CD14-positive monocyte (primary cell): ENCODE data around the gene JUP. TPM values are rescaled to one million over a fixed set of nuclear protein-coding genes. Genes with fewer than 3 reads are reported as not detected.
A peak's percentile ranks its signal among the peaks of the same experiment; 100 is the strongest.

Experiments
- DNase-seq, 3 donors: peaks; one replicate each; pipeline ENCODE4 v3.0.0-alpha.2; 2011 to 2022
- H2AFZ ChIP-seq: 2 replicates; pipeline ENCODE4 v1.6.0; 2012; ENCODE audit warnings: mild to moderate bottlenecking, low read depth, low read length, inconsistent platforms; ENCODE audit not compliant: insufficient read depth, poor library complexity, severe bottlenecking
- H3K27ac ChIP-seq, 2 donors: 1 replicate in 1 of 2; 2 replicates in 1 of 2; pipeline ENCODE4 v1.5.1; 2012 to 2013; ENCODE audit warnings: low read length in 2 of 2, control low read depth in 1 of 2, inconsistent platforms in 1 of 2, low read depth in 1 of 2, mild to moderate bottlenecking in 1 of 2
- H3K27me3 ChIP-seq, 2 donors: one replicate each; pipeline versions ENCODE4 v1.6.0 to v1.6.1; 2011 to 2013; ENCODE audit warnings: low read length in 2 of 2; ENCODE audit not compliant: control insufficient read depth in 2 of 2, insufficient read depth in 2 of 2
- H3K36me3 ChIP-seq, 2 donors: replicated peaks in 1 of 2; 1 replicate in 1 of 2; 2 replicates in 1 of 2; pipeline versions ENCODE4 v1.5.1 to v1.6.1; 2012 to 2013; ENCODE audit warnings: low read length in 2 of 2, control low read depth in 1 of 2, inconsistent platforms in 1 of 2, mild to moderate bottlenecking in 1 of 2; ENCODE audit not compliant: insufficient read depth in 2 of 2, control insufficient read depth in 1 of 2
- H3K4me1 ChIP-seq, 2 donors: 1 replicate in 1 of 2; 2 replicates in 1 of 2; pipeline versions ENCODE4 v1.5.1 to v1.6.1; 2012 to 2013; ENCODE audit warnings: low read length in 2 of 2, control low read depth in 1 of 2, inconsistent platforms in 1 of 2, mild to moderate bottlenecking in 1 of 2, moderate library complexity in 1 of 2; ENCODE audit not compliant: insufficient read depth in 2 of 2, control insufficient read depth in 1 of 2
- H3K4me2 ChIP-seq: replicated peaks from 2 replicates; pipeline ENCODE3; 2012; ENCODE audit warnings: low read length, moderate library complexity, mild to moderate bottlenecking; ENCODE audit not compliant: poor library complexity, severe bottlenecking; ENCODE audit errors: extremely low read depth
- H3K4me3 ChIP-seq, 3 experiments: fragments of 200-600 bp in 1 of 3; sonication (generic) in 1 of 3; replicated peaks in 1 of 3; 1 replicate in 2 of 3; 2 replicates in 1 of 3; pipeline ENCODE4 v1.5.1; 2011 to 2013; ENCODE audit warnings: low read length in 3 of 3, mild to moderate bottlenecking in 3 of 3, control low read depth in 2 of 3, low read depth in 2 of 3, inconsistent platforms in 1 of 3, moderate library complexity in 1 of 3
- H3K79me2 ChIP-seq: 2 replicates; pipeline ENCODE4 v1.6.0; 2012; ENCODE audit warnings: mild to moderate bottlenecking, control low read depth, inconsistent platforms, low read length, moderate library complexity; ENCODE audit not compliant: insufficient read depth
- H3K9ac ChIP-seq: 2 replicates; pipeline ENCODE4 v1.6.0; 2017; ENCODE audit warnings: low read length, mild to moderate bottlenecking; ENCODE audit not compliant: insufficient read depth, poor library complexity, severe bottlenecking
- H3K9me3 ChIP-seq, 2 donors: replicated peaks in 1 of 2; 1 replicate in 1 of 2; 2 replicates in 1 of 2; pipeline versions ENCODE4 v1.5.1 to v1.6.1; 2012 to 2013; ENCODE audit warnings: low read length in 2 of 2, control low read depth in 1 of 2; ENCODE audit not compliant: control insufficient read depth in 1 of 2, insufficient read depth in 1 of 2
- H4K20me1 ChIP-seq: 2 replicates; pipeline ENCODE4 v1.6.0; 2012; ENCODE audit warnings: mild to moderate bottlenecking, low read length, control low read depth, moderate library complexity; ENCODE audit not compliant: insufficient read depth
- H3K27ac Mint-ChIP-seq, 7 donors: one replicate each; pipeline ENCODE4 v1.8.0; 2020; ENCODE audit warnings: mild to moderate bottlenecking in 7 of 7, mixed read lengths in 7 of 7, moderate library complexity in 6 of 7, inconsistent platforms in 2 of 7
- H3K27me3 Mint-ChIP-seq, 3 donors: one replicate each; pipeline ENCODE4 v1.8.0; 2021 to 2022; ENCODE audit warnings: low read depth in 3 of 3, mild to moderate bottlenecking in 3 of 3, mixed read lengths in 3 of 3, moderate library complexity in 3 of 3, inconsistent platforms in 1 of 3
- H3K36me3 Mint-ChIP-seq, 2 donors: one replicate each; pipeline ENCODE4 v1.8.0; 2020; ENCODE audit warnings: mixed read lengths in 2 of 2, inconsistent platforms in 1 of 2, mild to moderate bottlenecking in 1 of 2
- H3K4me1 Mint-ChIP-seq: one replicate; pipeline ENCODE4 v1.8.0; 2020; ENCODE audit warnings: mild to moderate bottlenecking, mixed read lengths
- H3K4me3 Mint-ChIP-seq, 2 donors: one replicate each; pipeline ENCODE4 v1.8.0; 2020; ENCODE audit warnings: mild to moderate bottlenecking in 2 of 2, mixed read lengths in 2 of 2, moderate library complexity in 1 of 2
- H3K9me3 Mint-ChIP-seq, 7 donors: one replicate each; pipeline ENCODE4 v1.8.0; 2020 to 2022; ENCODE audit warnings: mixed read lengths in 7 of 7, mild to moderate bottlenecking in 6 of 7, moderate library complexity in 6 of 7, inconsistent platforms in 2 of 7
- WGBS: methylation state at CpG from one replicate; pipeline ENCODE4 v1.1.5; 2013; ENCODE audit warnings: missing lambda C conversion rate; ENCODE audit not compliant: insufficient coverage; 5-methylcytosine and 5-hydroxymethylcytosine counted together
- intact Hi-C, 2 donors: fragments of 100-400 bp; cut with micrococcal nuclease; formaldehyde crosslinking; loops; one replicate each; pipeline versions ENCODE4 v1.15.0 to v1.15.1; 2023
- polyA plus RNA-seq, 3 donors: library from polyadenylated mRNA; depleted of rRNA in 1 of 3; unstranded in 2 of 3; stranded (reverse) in 1 of 3; fragments of 300-500 nt in 2 of 3; fragments of >200 nt in 1 of 3; fragmentation: Illumina TruSeq in 2 of 3; gene quantifications; 1 replicate in 2 of 3; 2 replicates in 1 of 3; pipeline ENCODE4 v1.2.3, GENCODE V29; 2012 to 2021
- TF ChIP-seq, protein P1 (sequence below): fragments of 200-600 bp; IDR thresholded peaks from one replicate; pipeline ENCODE4 v1.8.0; 2022; ENCODE audit warnings: antibody characterized with exemption, mild to moderate bottlenecking

JUP gene
- polyA plus RNA-seq, 3 donors, result 14.0 to 22.1 (median 15.4) TPM

DNA sequence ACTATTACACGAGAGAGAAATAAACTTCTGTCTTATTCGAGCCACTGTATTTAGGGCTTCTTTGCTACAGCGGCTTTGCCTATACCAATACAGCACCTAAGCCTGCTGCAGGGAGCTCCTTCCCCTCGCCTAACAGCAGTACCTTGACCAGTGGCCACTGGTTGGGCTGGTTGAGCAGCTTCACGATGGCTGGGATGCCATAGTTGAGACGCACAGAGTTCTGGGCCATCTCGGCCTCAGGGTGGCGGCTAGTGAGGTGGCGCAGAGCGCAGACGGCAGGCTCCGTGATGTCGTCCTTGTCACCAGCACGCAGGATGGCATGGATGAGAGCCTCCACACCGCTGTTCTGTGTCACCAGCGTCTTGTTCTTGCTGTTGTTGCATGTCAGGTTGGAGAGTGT lies 23.7 kb downstream of the JUP start:
- Histone ChIP-seq H3K27me3 (no peaks in the 10 kb centered on the region), H3K9ac (no peak overlapping the region), H4K20me1 (no peaks in the 10 kb centered on the region), H3K27ac (no peak overlapping the region), H3K4me2 (no peak overlapping the region), H3K36me3 (peaks cover 66 to 85% of the 10 kb centered on the region in 2 donors), H3K4me1 (no peaks in the 10 kb centered on the region), H2AFZ (no peak overlapping the region), H3K9me3 (no peaks in the 10 kb centered on the region), H3K4me3 (no peak overlapping the region), H3K79me2 (no peaks in the 10 kb centered on the region)
- TF ChIP-seq, protein P1, sequence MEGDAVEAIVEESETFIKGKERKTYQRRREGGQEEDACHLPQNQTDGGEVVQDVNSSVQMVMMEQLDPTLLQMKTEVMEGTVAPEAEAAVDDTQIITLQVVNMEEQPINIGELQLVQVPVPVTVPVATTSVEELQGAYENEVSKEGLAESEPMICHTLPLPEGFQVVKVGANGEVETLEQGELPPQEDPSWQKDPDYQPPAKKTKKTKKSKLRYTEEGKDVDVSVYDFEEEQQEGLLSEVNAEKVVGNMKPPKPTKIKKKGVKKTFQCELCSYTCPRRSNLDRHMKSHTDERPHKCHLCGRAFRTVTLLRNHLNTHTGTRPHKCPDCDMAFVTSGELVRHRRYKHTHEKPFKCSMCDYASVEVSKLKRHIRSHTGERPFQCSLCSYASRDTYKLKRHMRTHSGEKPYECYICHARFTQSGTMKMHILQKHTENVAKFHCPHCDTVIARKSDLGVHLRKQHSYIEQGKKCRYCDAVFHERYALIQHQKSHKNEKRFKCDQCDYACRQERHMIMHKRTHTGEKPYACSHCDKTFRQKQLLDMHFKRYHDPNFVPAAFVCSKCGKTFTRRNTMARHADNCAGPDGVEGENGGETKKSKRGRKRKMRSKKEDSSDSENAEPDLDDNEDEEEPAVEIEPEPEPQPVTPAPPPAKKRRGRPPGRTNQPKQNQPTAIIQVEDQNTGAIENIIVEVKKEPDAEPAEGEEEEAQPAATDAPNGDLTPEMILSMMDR, result no peak
- intact Hi-C loops, result no loop called here
- no peaks in the 10 kb centered on the region for H3K4me1 Mint-ChIP-seq
- peaks cover 0 to 3% (median 0%) of the 10 kb centered on the region in 3 donors for H3K27me3 Mint-ChIP-seq
- DNase-seq, result no peak
- no peaks in the 10 kb centered on the region for H3K9me3 Mint-ChIP-seq
- H3K4me3 Mint-ChIP-seq, result no peak overlapping the region
- peaks cover 35 to 39% of the 10 kb centered on the region in 2 donors for H3K36me3 Mint-ChIP-seq
- no peak overlapping the region for H3K27ac Mint-ChIP-seq
- 97% methylated on average over 13 of the region's 16 CpGs for WGBS

DNA sequence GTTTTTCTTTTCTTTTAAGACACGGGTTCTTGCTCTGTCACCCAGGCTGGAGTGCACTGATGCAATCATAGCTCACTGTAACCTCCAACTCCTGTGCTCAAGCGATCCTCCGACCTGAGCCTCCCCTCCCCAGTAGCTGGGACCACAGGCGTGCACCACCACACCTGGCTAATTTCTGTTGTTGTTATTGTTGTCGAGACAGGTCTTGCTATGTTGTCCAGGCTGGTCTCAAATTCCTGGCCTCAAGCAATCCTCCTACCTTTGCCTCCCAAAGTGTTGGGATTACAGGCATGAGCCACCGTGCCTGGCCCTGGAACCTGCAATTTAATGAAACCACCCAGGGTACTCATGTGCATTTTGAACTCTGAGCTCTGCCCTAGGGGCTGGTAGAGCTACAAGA lies 24.1 kb downstream of the JUP start:
- Histone ChIP-seq H3K36me3 (peaks cover 66 to 85% of the 10 kb centered on the region in 2 donors), H3K4me3 (no peak overlapping the region), H3K79me2 (no peaks in the 10 kb centered on the region), H3K9ac (no peak overlapping the region), H4K20me1 (no peaks in the 10 kb centered on the region), H3K27me3 (no peaks in the 10 kb centered on the region), H3K4me1 (no peaks in the 10 kb centered on the region), H2AFZ (no peak overlapping the region), H3K9me3 (no peaks in the 10 kb centered on the region), H3K4me2 (no peak overlapping the region), H3K27ac (no peak overlapping the region)
- no peaks in the 10 kb centered on the region for H3K4me1 Mint-ChIP-seq
- TF ChIP-seq, protein P1, result no peak
- H3K9me3 Mint-ChIP-seq, result no peaks in the 10 kb centered on the region
- H3K4me3 Mint-ChIP-seq, result no peak overlapping the region
- intact Hi-C loops, result no loop called here
- 100% methylated on average over 1 of the region's 6 CpGs for WGBS
- peaks cover 0 to 3% (median 0%) of the 10 kb centered on the region in 3 donors for H3K27me3 Mint-ChIP-seq
- peak overlapping the region in 1 of 7 donors; percentile 42 for H3K27ac Mint-ChIP-seq
- no peak for DNase-seq
- H3K36me3 Mint-ChIP-seq, result peaks cover 36 to 37% of the 10 kb centered on the region in 2 donors
